Endothelial cell of umbilical vein (primary cell): Measurements from ENCODE around the gene CCNL2. TPM values are rescaled to one million over a fixed set of nuclear protein-coding genes. Genes with fewer than 3 reads are reported as not detected.
A peak's percentile ranks its signal among the peaks of the same experiment; 100 is the strongest.

Source experiments
- BruUV-seq: library from RNA; stranded (reverse); fragments of 400-500 nt; replicated peaks from 2 replicates; lab custom pipeline; 2021; lab: Mats Ljungman, UMichigan
- CTCF ChIA-PET: fragments of 300-600, 350-600 bp; sonication (Branson Sonifier 250); formaldehyde crosslinking; loops from one replicate; lab custom pipeline; 2021; ENCODE audit warnings: antibody characterized with exemption, inconsistent platforms; lab: Charles Lee
- POLR2A ChIA-PET: fragments of 300-600, 350-600 bp; sonication (Branson Sonifier 250); formaldehyde crosslinking; loops from one replicate; lab custom pipeline; 2021; ENCODE audit warnings: antibody characterized with exemption, inconsistent platforms; lab: Charles Lee
- DNase-seq: peaks from one replicate; pipeline ENCODE4 v3.0.0-alpha.2; 2011; ENCODE audit warnings: low read depth, low spot score
- FAIRE-seq: peaks from 2 replicates; lab custom pipeline; 2011; peaks lifted over from hg19 to GRCh38; lab: Jason Lieb, UNC
- H2AFZ ChIP-seq: 2 replicates; pipeline ENCODE4 v1.6.0; 2012; ENCODE audit warnings: low read depth, low read length, control low read depth, inconsistent platforms
- H3K27ac ChIP-seq: 2 replicates; pipeline ENCODE4 v1.5.1; 2011; ENCODE audit warnings: low read depth, mild to moderate bottlenecking, control low read depth, low read length, moderate library complexity; ENCODE audit not compliant: insufficient read depth
- H3K27me3 ChIP-seq, 2 experiments: 2 replicates each; pipeline versions ENCODE4 v1.6.0 to v1.6.1; 2011; ENCODE audit warnings: low read length in 2 of 2, mixed read lengths in 1 of 2; ENCODE audit not compliant: control insufficient read depth in 2 of 2, insufficient read depth in 2 of 2
- H3K36me3 ChIP-seq, 2 experiments: 2 replicates in 1 of 2; 3 replicates in 1 of 2; pipeline ENCODE4 v1.5.1; 2011; ENCODE audit warnings: low read length in 2 of 2, mild to moderate bottlenecking in 1 of 2, moderate library complexity in 1 of 2; ENCODE audit not compliant: control insufficient read depth in 2 of 2, insufficient read depth in 2 of 2; ENCODE audit errors: extremely low read depth in 1 of 2
- H3K4me1 ChIP-seq: 3 replicates; pipeline ENCODE4 v1.5.1; 2011; ENCODE audit warnings: mild to moderate bottlenecking, low read length; ENCODE audit not compliant: control insufficient read depth, insufficient read depth; ENCODE audit errors: extremely low read depth
- H3K4me2 ChIP-seq: 2 replicates; pipeline ENCODE4 v1.6.1; 2011; ENCODE audit warnings: low read length, control low read depth, mixed read lengths; ENCODE audit not compliant: insufficient read depth
- H3K4me3 ChIP-seq, 3 experiments: fragments of 200-600 bp in 1 of 3; sonication (generic), shearing (Covaris generic) in 1 of 3; replicated peaks in 1 of 3; 2 replicates each; pipeline ENCODE4 v1.5.1; 2011 to 2016; ENCODE audit warnings: control low read depth in 3 of 3, low read length in 3 of 3, mild to moderate bottlenecking in 2 of 3, inconsistent platforms in 1 of 3, low read depth in 1 of 3, moderate library complexity in 1 of 3; ENCODE audit not compliant: insufficient read depth in 1 of 3
- H3K79me2 ChIP-seq: 2 replicates; pipeline ENCODE4 v1.6.0; 2012; ENCODE audit warnings: low read length, inconsistent platforms; ENCODE audit not compliant: control insufficient read depth, insufficient read depth
- H3K9ac ChIP-seq: replicated peaks from 2 replicates; pipeline ENCODE3; 2011; ENCODE audit warnings: low read length, control low read depth; ENCODE audit not compliant: insufficient read depth; ENCODE audit errors: extremely low read depth
- H3K9me1 ChIP-seq: replicated peaks from 3 replicates; pipeline ENCODE4 v1.6.0; 2011; ENCODE audit warnings: mild to moderate bottlenecking, low read length; ENCODE audit not compliant: control insufficient read depth, insufficient read depth; ENCODE audit errors: extremely low read depth
- H3K9me3 ChIP-seq: replicated peaks from 2 replicates; pipeline ENCODE4 v1.5.1; 2012; ENCODE audit warnings: low read length, inconsistent platforms; ENCODE audit not compliant: control insufficient read depth, insufficient read depth
- H4K20me1 ChIP-seq: replicated peaks from 2 replicates; pipeline ENCODE3; 2011; ENCODE audit warnings: mild to moderate bottlenecking, low read length; ENCODE audit not compliant: control insufficient read depth, insufficient read depth; ENCODE audit errors: extremely low read depth
- EZH2 ChIP-seq: IDR thresholded peaks from 2 replicates; pipeline ENCODE4 v1.6.1; 2012; ENCODE audit warnings: borderline replicate concordance, low read depth, mild to moderate bottlenecking, moderate library complexity, low read length, inconsistent platforms; ENCODE audit not compliant: severe bottlenecking
- GATA2 ChIP-seq: IDR thresholded peaks from 2 replicates; pipeline ENCODE4 v1.7.0; 2011; ENCODE audit warnings: low read depth, mild to moderate bottlenecking, moderate library complexity, mixed read lengths, low read length; ENCODE audit not compliant: insufficient read length, insufficient read depth
- JUN ChIP-seq: IDR thresholded peaks from 2 replicates; pipeline ENCODE4 v1.6.1; 2011; ENCODE audit warnings: borderline replicate concordance, low read depth; ENCODE audit not compliant: insufficient read length, insufficient read depth
- MYC ChIP-seq: IDR thresholded peaks from one replicate; pipeline ENCODE4 v1.6.1; 2011; ENCODE audit warnings: mild to moderate bottlenecking, low read depth, low read length
- POLR2A ChIP-seq: IDR thresholded peaks from 2 replicates; pipeline ENCODE4 v1.6.1; 2012; ENCODE audit warnings: low read depth, mild to moderate bottlenecking, control low read depth, low read length
- dilution Hi-C: fragments of 300-500 bp; cut with MboI; formaldehyde crosslinking; loops from one replicate; pipeline ENCODE4 v1.15.0; 2019; ENCODE audit warnings: low sequenced_read_pairs; ENCODE audit not compliant: extremely low pct_ligation_motif_present
- intact Hi-C: fragments of 100-400 bp; cut with micrococcal nuclease; formaldehyde crosslinking; loops from one replicate; pipeline ENCODE4 v1.10.0; 2022
- polyA plus RNA-seq, 4 experiments: library from polyadenylated mRNA; depleted of rRNA in 3 of 4; stranded (reverse) in 3 of 4; unstranded in 1 of 4; fragments of >200 nt; gene quantifications; 2 replicates each; pipeline versions ENCODE4 v1.2.1 to v1.2.3, GENCODE V29; 2011 to 2012; ENCODE audit warnings: missing spikeins in 1 of 4
- total RNA-seq: library from RNA; stranded (reverse); gene quantifications from 2 replicates; pipeline ENCODE4 v1.2.3, GENCODE V29; 2021
- TF ChIP-seq, protein P1 (sequence below), 2 donors: IDR thresholded peaks; 1 replicate in 1 of 2; 2 replicates in 1 of 2; pipeline ENCODE4 v1.5.1; 2011; ENCODE audit warnings: low read length in 2 of 2, mild to moderate bottlenecking in 2 of 2, moderate library complexity in 2 of 2, control low read depth in 1 of 2, inconsistent platforms in 1 of 2, low read depth in 1 of 2; ENCODE audit not compliant: insufficient read depth in 1 of 2; ENCODE audit errors: extremely low read depth in 1 of 2

The CCNL2 gene
- total and polyA plus RNA-seq, 2 donors (not counting 3 experiments of a cell fraction or from before 2014, with no cell fraction given), result 188 to 209 TPM

DNA sequence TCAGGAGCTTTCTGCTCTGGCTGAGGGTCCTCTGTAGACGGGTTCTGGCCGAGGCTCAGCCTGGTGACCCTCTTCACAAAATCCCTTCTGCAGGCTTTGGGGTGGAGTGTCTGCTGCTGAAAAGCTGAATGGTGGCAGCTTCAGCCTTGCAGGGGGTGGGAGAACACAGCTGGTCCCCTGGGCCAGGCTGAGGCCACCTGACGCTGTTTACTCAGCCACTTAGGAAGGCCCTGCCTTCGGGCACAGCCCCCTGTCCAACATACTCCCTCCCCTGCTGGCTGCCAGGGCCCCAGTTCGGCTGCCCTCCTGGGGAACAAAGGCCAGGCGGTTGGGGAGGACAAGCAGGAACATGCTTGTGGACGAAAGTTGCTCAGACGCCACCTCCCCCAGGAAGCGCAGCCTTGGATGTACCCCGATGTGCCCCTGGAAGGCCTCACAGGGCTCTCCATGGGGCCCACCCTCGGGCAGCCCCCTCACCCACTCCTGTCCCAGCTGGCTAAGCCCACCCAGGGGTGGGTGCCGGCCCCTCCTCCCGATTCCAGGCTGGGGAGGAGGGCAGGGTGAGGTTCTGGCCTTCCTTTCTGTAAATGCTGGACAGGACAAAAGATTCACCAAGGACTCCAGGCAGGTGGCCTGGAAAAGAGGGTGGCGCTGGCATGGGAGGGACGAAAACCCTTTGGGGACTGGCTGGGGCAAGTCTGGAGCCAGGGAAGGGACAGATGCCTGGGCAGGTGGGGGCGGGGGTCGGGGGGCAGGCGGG is 22.2 kb upstream of the CCNL2 start, which contains the start of gene ANKRD65:
Gene ANKRD65 (minus strand): TSS at position 130 of the 760 bp plus-strand sequence. CDS start 271 bp downstream, outside the sequence.
- POLR2A ChIA-PET, result no interaction called here
- no peak for FAIRE-seq
- dilution Hi-C loops, result no loop called here

More for the DNA sequence above, 22.2 kb upstream of the CCNL2 start, which contains the start of gene ANKRD65:
- no peaks in the 10 kb centered on the region for H4K20me1 ChIP-seq
- no peaks in the 10 kb centered on the region for H3K9me1 ChIP-seq
- H3K36me3 ChIP-seq, result no peaks in the 10 kb centered on the region
- BruUV-seq, result no TSS peak
- no peak for DNase-seq
- peak within 1 kb of the TSS; percentile 44 for H2AFZ ChIP-seq
- no peak within 1 kb of the TSS for H3K9ac ChIP-seq
- H3K4me2 ChIP-seq, result no peak within 1 kb of the TSS
- CTCF ChIA-PET, result interaction anchor here (0.6 to 2.2 kb wide), 4 partner anchors 9 to 21 kb away, joined by 3 to 11 read pairs (median 4); no protein-coding TSS in a partner anchor
- TF ChIP-seq POLR2A (no peak), GATA2 (no peak), JUN (no peak), EZH2 (no peak), MYC (no peak)
- TF ChIP-seq, protein P1, sequence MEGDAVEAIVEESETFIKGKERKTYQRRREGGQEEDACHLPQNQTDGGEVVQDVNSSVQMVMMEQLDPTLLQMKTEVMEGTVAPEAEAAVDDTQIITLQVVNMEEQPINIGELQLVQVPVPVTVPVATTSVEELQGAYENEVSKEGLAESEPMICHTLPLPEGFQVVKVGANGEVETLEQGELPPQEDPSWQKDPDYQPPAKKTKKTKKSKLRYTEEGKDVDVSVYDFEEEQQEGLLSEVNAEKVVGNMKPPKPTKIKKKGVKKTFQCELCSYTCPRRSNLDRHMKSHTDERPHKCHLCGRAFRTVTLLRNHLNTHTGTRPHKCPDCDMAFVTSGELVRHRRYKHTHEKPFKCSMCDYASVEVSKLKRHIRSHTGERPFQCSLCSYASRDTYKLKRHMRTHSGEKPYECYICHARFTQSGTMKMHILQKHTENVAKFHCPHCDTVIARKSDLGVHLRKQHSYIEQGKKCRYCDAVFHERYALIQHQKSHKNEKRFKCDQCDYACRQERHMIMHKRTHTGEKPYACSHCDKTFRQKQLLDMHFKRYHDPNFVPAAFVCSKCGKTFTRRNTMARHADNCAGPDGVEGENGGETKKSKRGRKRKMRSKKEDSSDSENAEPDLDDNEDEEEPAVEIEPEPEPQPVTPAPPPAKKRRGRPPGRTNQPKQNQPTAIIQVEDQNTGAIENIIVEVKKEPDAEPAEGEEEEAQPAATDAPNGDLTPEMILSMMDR (IDR thresholded peaks at IDR 0.05; ENCODE audit: extremely low read depth in 1 of 2, insufficient read depth in 1 of 2, low read depth in 1 of 2, low read length in 2 of 2), result no peak
- no peaks in the 10 kb centered on the region for H3K9me3 ChIP-seq
- intact Hi-C loops, result no loop called here
- H3K4me3 ChIP-seq, result no peak within 1 kb of the TSS
- no peaks in the 10 kb centered on the region for H3K79me2 ChIP-seq
- peaks cover 3% of the 10 kb centered on the region for H3K4me1 ChIP-seq
- H3K27me3 ChIP-seq, result no peaks in the 10 kb centered on the region
- H3K27ac ChIP-seq, result no peak within 1 kb of the TSS
